GM19351 (cell line): ENCODE data around the gene BCR.

ENCODE experiments used
- ATAC-seq: cut with Tn5 transposase; IDR thresholded peaks from one replicate; pipeline ENCODE4 v1.9.1; 2021; ENCODE audit warnings: mild to moderate bottlenecking, moderate library complexity; ENCODE audit not compliant: unreplicated experiment

The BCR gene

GRCh38 chr22:23258826-23259170, 78.5 kb downstream of the BCR start:
- no peak for ATAC-seq

GRCh38 chr22:23259916-23260644, 79.8 kb downstream of the BCR start:
- no peak for ATAC-seq

- ATAC-seq = no peak
Observed at GRCh38 chr22:23260645-23261581, 80.6 kb downstream of the BCR start.

- ATAC-seq = no peak
Observed at GRCh38 chr22:23261900-23262450, 81.7 kb downstream of the BCR start.

- ATAC-seq = no peak
Observed at GRCh38 chr22:23262518-23263332, 82.4 kb downstream of the BCR start.

- ATAC-seq = peak; percentile 71
Observed at GRCh38 chr22:23263651-23264555, 83.6 kb downstream of the BCR start.

- ATAC-seq = no peak
Observed at GRCh38 chr22:23264610-23265367, 84.5 kb downstream of the BCR start.

GRCh38 chr22:23265368-23265700, 85.0 kb downstream of the BCR start:
- no peak for ATAC-seq

- no peak for ATAC-seq
Observed at GRCh38 chr22:23266780-23267179, 86.5 kb downstream of the BCR start.

- ATAC-seq = no peak
Observed at GRCh38 chr22:23267226-23268043, 87.1 kb downstream of the BCR start.

GRCh38 chr22:23268139-23268712, 87.9 kb downstream of the BCR start:
- ATAC-seq = no peak

GRCh38 chr22:23268877-23269276, 88.6 kb downstream of the BCR start:
- ATAC-seq = no peak

GRCh38 chr22:23269441-23270211, 89.3 kb downstream of the BCR start:
- ATAC-seq = no peak

- no peak for ATAC-seq
Observed at GRCh38 chr22:23270212-23270733, 90.0 kb downstream of the BCR start.

- no peak for ATAC-seq
Observed at GRCh38 chr22:23270798-23271596, 90.7 kb downstream of the BCR start.

- no peak for ATAC-seq
Observed at GRCh38 chr22:23271597-23271908, 91.2 kb downstream of the BCR start.

GRCh38 chr22:23272371-23272770, 92.1 kb downstream of the BCR start:
- ATAC-seq = no peak
